ENCODE results near the gene MMD2.

DNA sequence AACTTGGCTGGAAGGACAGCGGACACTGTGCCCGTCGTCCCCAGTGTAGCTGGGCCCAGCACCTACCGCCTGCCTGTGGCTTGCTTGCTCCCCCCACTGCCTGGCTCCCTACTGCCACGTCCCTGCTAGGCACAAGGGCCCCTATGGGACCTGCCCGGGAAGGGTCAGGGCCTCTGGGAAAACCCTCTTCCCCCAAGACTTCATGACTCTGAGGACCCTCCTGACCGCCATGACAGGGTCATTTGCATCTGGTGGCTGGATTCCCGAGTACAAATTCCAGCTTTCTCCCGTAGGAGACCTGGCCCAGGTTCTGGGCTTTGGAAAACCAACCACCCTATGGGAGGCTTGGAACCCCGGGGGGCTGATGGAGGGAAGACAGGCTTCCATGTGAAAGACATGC is 1.4 kb upstream of the MMD2 start:
- TF ChIP-seq, protein P1, sequence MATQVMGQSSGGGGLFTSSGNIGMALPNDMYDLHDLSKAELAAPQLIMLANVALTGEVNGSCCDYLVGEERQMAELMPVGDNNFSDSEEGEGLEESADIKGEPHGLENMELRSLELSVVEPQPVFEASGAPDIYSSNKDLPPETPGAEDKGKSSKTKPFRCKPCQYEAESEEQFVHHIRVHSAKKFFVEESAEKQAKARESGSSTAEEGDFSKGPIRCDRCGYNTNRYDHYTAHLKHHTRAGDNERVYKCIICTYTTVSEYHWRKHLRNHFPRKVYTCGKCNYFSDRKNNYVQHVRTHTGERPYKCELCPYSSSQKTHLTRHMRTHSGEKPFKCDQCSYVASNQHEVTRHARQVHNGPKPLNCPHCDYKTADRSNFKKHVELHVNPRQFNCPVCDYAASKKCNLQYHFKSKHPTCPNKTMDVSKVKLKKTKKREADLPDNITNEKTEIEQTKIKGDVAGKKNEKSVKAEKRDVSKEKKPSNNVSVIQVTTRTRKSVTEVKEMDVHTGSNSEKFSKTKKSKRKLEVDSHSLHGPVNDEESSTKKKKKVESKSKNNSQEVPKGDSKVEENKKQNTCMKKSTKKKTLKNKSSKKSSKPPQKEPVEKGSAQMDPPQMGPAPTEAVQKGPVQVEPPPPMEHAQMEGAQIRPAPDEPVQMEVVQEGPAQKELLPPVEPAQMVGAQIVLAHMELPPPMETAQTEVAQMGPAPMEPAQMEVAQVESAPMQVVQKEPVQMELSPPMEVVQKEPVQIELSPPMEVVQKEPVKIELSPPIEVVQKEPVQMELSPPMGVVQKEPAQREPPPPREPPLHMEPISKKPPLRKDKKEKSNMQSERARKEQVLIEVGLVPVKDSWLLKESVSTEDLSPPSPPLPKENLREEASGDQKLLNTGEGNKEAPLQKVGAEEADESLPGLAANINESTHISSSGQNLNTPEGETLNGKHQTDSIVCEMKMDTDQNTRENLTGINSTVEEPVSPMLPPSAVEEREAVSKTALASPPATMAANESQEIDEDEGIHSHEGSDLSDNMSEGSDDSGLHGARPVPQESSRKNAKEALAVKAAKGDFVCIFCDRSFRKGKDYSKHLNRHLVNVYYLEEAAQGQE (IDR thresholded peaks at IDR 0.05; ENCODE audit: insufficient read depth in 1 of 2, low read depth in 2 of 2, low read length in 2 of 2) = no peak
- TF ChIP-seq POLR2AphosphoS5 (IDR thresholded peaks at IDR 0.05; ENCODE audit: low read depth, low read length) (no peak), SIN3A (IDR thresholded peaks at IDR 0.05; ENCODE audit: borderline replicate concordance, insufficient read depth, low read length) (no peak), TAF1 (IDR thresholded peaks at IDR 0.05; ENCODE audit: borderline replicate concordance, insufficient read depth, low read length) (no peak), FOXP2 (optimal IDR thresholded peaks at IDR 0.05; ENCODE audit: borderline replicate concordance, extremely low read depth, extremely low read length, insufficient read depth) (no peak)
